ENCODE results near the gene THYN1. TPM values are rescaled to one million over a fixed set of nuclear protein-coding genes. Genes with fewer than 3 reads are reported as not detected.

The THYN1 gene
- total and polyA plus RNA-seq, 2 donors from 2014 or later, result 32.2 to 74.0 TPM

DNA sequence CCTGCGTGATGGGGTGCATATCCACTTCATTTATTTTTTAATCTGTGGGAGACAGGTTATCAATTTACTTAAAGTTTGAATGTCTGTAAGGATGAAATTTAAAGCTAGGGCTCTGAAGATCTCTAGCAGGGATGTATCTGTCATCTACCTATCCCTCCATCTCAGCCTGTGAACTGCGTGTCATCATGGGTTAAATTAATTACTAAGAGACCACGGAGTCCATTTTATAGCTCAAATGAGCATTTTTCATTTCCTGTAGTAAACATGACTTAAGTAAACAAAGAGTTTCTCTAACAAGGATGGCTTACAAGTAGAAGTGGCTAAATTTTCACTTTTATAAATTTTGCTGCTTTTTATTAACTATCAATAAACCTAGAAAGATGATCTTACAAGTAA, 20.2 kb upstream of the THYN1 start:
- Histone ChIP-seq H3K27ac (ENCODE audit: low read depth in 2 of 2, low read length in 2 of 2) (no peak overlapping the region), H3K36me3 (ENCODE audit: control insufficient read depth in 2 of 3, insufficient read depth in 3 of 3, low read length in 3 of 3) (no peaks in the 10 kb centered on the region), H3K4me3 (ENCODE audit: low read length in 3 of 3) (no peak overlapping the region), H3K4me1 (ENCODE audit: control insufficient read depth in 2 of 3, insufficient read depth in 2 of 3, low read depth in 1 of 3, low read length in 3 of 3) (peaks cover 0 to 9% (median 0%) of the 10 kb centered on the region in 3 donors), H3K9ac (ENCODE audit: low read length in 3 of 3) (no peak overlapping the region), H3K9me3 (ENCODE audit: control insufficient read depth in 2 of 3, insufficient read depth in 1 of 3, low read length in 3 of 3) (no peaks in the 10 kb centered on the region), H3K27me3 (ENCODE audit: control insufficient read depth, insufficient read depth, low read length) (peaks cover 24% of the 10 kb centered on the region)
- intact Hi-C loops (cut with DNase I), result no loop called here
- DNase-seq (no peak), FAIRE-seq (no peak)
- TF ChIP-seq, protein P1, sequence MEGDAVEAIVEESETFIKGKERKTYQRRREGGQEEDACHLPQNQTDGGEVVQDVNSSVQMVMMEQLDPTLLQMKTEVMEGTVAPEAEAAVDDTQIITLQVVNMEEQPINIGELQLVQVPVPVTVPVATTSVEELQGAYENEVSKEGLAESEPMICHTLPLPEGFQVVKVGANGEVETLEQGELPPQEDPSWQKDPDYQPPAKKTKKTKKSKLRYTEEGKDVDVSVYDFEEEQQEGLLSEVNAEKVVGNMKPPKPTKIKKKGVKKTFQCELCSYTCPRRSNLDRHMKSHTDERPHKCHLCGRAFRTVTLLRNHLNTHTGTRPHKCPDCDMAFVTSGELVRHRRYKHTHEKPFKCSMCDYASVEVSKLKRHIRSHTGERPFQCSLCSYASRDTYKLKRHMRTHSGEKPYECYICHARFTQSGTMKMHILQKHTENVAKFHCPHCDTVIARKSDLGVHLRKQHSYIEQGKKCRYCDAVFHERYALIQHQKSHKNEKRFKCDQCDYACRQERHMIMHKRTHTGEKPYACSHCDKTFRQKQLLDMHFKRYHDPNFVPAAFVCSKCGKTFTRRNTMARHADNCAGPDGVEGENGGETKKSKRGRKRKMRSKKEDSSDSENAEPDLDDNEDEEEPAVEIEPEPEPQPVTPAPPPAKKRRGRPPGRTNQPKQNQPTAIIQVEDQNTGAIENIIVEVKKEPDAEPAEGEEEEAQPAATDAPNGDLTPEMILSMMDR (IDR thresholded peaks at IDR 0.05; ENCODE audit: borderline replicate concordance, extremely low read depth, insufficient read depth), result no peak

DNA sequence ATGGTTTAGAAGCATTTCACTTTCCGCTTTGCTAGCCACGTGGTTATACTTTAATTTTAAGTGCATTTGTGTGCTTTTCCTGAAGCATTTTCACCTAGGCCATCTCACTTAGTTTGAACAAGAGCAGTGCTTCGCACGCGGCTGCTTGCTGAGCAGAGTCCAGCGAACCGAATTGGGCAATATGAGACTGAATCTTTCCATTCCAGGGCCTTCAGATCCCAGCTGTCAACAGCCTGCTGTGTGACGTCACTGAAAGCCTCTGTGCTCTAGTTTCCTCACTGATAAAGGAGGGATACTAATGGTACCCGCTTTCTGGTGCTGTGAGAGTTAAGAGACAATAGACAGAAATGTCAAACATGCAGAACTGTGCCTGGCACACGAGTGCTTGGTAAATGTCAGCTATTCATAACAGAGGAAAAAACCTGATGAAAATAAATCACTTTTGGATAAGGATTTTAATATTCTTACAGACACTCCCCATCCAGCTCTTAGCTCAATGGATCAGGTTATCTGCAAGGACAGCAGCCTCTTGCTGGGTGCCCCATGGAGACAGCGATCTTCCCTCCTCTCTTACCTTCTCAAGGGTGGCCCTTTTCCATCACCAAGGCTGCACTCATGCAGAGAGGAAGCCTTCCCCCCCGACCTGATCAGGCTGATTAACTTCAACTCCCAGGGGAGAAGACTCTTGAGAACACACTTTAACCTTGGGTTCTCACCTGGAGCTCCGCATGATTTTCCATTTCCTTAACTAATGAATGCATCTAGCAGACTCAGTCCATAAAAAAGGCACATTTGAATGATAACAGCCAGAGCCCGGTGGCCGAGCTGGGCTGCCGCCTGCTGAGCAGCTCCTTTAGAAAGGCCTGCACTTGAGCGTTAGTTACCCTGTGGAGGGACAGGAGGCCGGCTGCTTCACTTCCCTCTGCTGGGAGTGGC, 19.5 kb upstream of the THYN1 start:
- Histone ChIP-seq H3K4me1 (ENCODE audit: control insufficient read depth in 2 of 3, insufficient read depth in 2 of 3, low read depth in 1 of 3, low read length in 3 of 3) (peaks cover 0 to 9% (median 0%) of the 10 kb centered on the region in 3 donors), H3K9me3 (ENCODE audit: control insufficient read depth in 2 of 3, insufficient read depth in 1 of 3, low read length in 3 of 3) (no peaks in the 10 kb centered on the region), H3K4me3 (ENCODE audit: low read length in 3 of 3) (no peak overlapping the region), H3K36me3 (ENCODE audit: control insufficient read depth in 2 of 3, insufficient read depth in 3 of 3, low read length in 3 of 3) (no peaks in the 10 kb centered on the region), H3K9ac (ENCODE audit: low read length in 3 of 3) (no peak overlapping the region), H3K27me3 (ENCODE audit: control insufficient read depth, insufficient read depth, low read length) (peaks cover 21% of the 10 kb centered on the region), H3K27ac (ENCODE audit: low read depth in 2 of 2, low read length in 2 of 2) (no peak overlapping the region)
- DNase-seq, result peak in 3 of 5 donors; percentile 33 to 67 (median 38)
- no peak for FAIRE-seq
- TF ChIP-seq, protein P1 (IDR thresholded peaks at IDR 0.05; ENCODE audit: borderline replicate concordance, extremely low read depth, insufficient read depth), result no peak
- intact Hi-C loops (cut with DNase I), result no loop called here

DNA sequence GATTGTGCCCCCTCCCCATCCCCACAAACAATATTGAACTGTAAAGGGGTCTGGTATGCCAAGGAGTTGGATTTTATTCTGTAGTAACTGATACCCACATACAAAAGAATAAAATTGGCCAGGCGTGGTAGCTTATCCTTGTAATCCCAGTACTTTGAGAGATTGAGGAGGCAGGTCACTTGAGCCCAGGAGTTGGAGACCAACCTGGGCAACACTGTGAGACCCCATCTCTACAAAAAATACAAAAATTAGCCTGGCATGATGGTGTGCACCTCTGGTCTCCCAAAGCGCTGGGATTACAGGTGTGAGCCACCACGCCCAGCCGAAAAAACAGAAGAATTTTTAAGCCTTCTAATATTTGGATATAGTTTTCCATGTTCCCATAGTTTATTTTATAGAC, 18.8 kb upstream of the THYN1 start:
- FAIRE-seq, result no peak

More for the DNA sequence above, 18.8 kb upstream of the THYN1 start:
- DNase-seq, result no peak
- H3K9ac ChIP-seq (ENCODE audit: low read length in 3 of 3), result no peak overlapping the region
- TF ChIP-seq, protein P1 (IDR thresholded peaks at IDR 0.05; ENCODE audit: borderline replicate concordance, extremely low read depth, insufficient read depth), result no peak
- no peak overlapping the region for H3K4me3 ChIP-seq (ENCODE audit: low read length in 3 of 3)
- H3K9me3 ChIP-seq (ENCODE audit: control insufficient read depth in 2 of 3, insufficient read depth in 1 of 3, low read length in 3 of 3), result no peaks in the 10 kb centered on the region
- intact Hi-C loops (cut with DNase I), result no loop called here
- peaks cover 21% of the 10 kb centered on the region for H3K27me3 ChIP-seq (ENCODE audit: control insufficient read depth, insufficient read depth, low read length)
- peaks cover 0 to 9% (median 0%) of the 10 kb centered on the region in 3 donors for H3K4me1 ChIP-seq (ENCODE audit: control insufficient read depth in 2 of 3, insufficient read depth in 2 of 3, low read depth in 1 of 3, low read length in 3 of 3)
- no peak overlapping the region for H3K27ac ChIP-seq (ENCODE audit: low read depth in 2 of 2, low read length in 2 of 2)
- no peaks in the 10 kb centered on the region for H3K36me3 ChIP-seq (ENCODE audit: control insufficient read depth in 2 of 3, insufficient read depth in 3 of 3, low read length in 3 of 3)

Measured in kidney (tissue), 14 donors.